Measurements from ENCODE around the gene ENOX1. TPM values are rescaled to one million over a fixed set of nuclear protein-coding genes. Genes with fewer than 3 reads are reported as not detected.

ENOX1 gene
- total and polyA plus RNA-seq, 4 experiments from 2014 or later = not detected

GRCh38 chr13:43614063-43614462 is 172.7 kb downstream of the ENOX1 start:
- no peak overlapping the region for H3K4me3 Mint-ChIP-seq
- H3K9me3 Mint-ChIP-seq = peaks cover 0 to 7% (median 0%) of the 10 kb centered on the region in 8 donors
- H3K36me3 Mint-ChIP-seq = no peaks in the 10 kb centered on the region
- H3K27me3 ChIP-seq (ENCODE audit: insufficient read depth, low read length) = no peaks in the 10 kb centered on the region
- H3K27ac ChIP-seq (ENCODE audit: low read depth, low read length) = no peak overlapping the region
- H3K27me3 Mint-ChIP-seq = no peaks in the 10 kb centered on the region
- CTCF ChIA-PET (ENCODE audit: partially characterized antibody) = no interaction called here
- H3K4me3 ChIP-seq (ENCODE audit: low read length in 2 of 2) = no peak overlapping the region
- no peaks in the 10 kb centered on the region for H3K4me1 Mint-ChIP-seq
- no peak overlapping the region for H3K27ac Mint-ChIP-seq
- no peaks in the 10 kb centered on the region for H3K36me3 ChIP-seq (ENCODE audit: insufficient read depth, low read length)
- no peaks in the 10 kb centered on the region for H3K9me3 ChIP-seq (ENCODE audit: control insufficient read depth in 1 of 2, low read length in 2 of 2)
- no peaks in the 10 kb centered on the region for H3K4me1 ChIP-seq (ENCODE audit: insufficient read depth, low read length)
- no peak for DNase-seq
- POLR2A ChIA-PET (ENCODE audit: partially characterized antibody) = no interaction called here
- intact Hi-C loops (cut with micrococcal nuclease) = no loop called here

GRCh38 chr13:43611281-43612273 is 175.2 kb downstream of the ENOX1 start:
- POLR2A ChIA-PET (ENCODE audit: partially characterized antibody) = no interaction called here
- Histone ChIP-seq H3K27me3 (ENCODE audit: insufficient read depth, low read length) (no peaks in the 10 kb centered on the region), H3K4me1 (ENCODE audit: insufficient read depth, low read length) (no peaks in the 10 kb centered on the region), H3K4me3 (ENCODE audit: low read length in 2 of 2) (no peak overlapping the region), H3K9me3 (ENCODE audit: control insufficient read depth in 1 of 2, low read length in 2 of 2) (no peaks in the 10 kb centered on the region), H3K27ac (ENCODE audit: low read depth, low read length) (no peak overlapping the region), H3K36me3 (ENCODE audit: insufficient read depth, low read length) (no peaks in the 10 kb centered on the region)
- CTCF ChIA-PET (ENCODE audit: partially characterized antibody) = no interaction called here
- Mint-ChIP-seq H3K36me3 (no peaks in the 10 kb centered on the region), H3K27me3 (no peaks in the 10 kb centered on the region), H3K4me1 (no peaks in the 10 kb centered on the region), H3K27ac (peak overlapping the region in 1 of 7 donors; percentile 76), H3K4me3 (no peak overlapping the region), H3K9me3 (peaks cover 0 to 5% (median 0%) of the 10 kb centered on the region in 8 donors)
- intact Hi-C loops (cut with micrococcal nuclease) = no loop called here
- no peak for DNase-seq

- Histone ChIP-seq H3K4me3 (ENCODE audit: low read length in 2 of 2) (no peak overlapping the region), H3K27ac (ENCODE audit: low read depth, low read length) (no peak overlapping the region), H3K36me3 (ENCODE audit: insufficient read depth, low read length) (no peaks in the 10 kb centered on the region), H3K27me3 (ENCODE audit: insufficient read depth, low read length) (no peaks in the 10 kb centered on the region), H3K9me3 (ENCODE audit: control insufficient read depth in 1 of 2, low read length in 2 of 2) (no peaks in the 10 kb centered on the region), H3K4me1 (ENCODE audit: insufficient read depth, low read length) (no peaks in the 10 kb centered on the region)
- DNase-seq = no peak
- intact Hi-C loops (cut with micrococcal nuclease) = no loop called here
- ChIA-PET POLR2A (ENCODE audit: partially characterized antibody) (no interaction called here), CTCF (ENCODE audit: partially characterized antibody) (no interaction called here)
- H3K4me1 Mint-ChIP-seq = no peaks in the 10 kb centered on the region
- no peak overlapping the region for H3K4me3 Mint-ChIP-seq
- peaks cover 0 to 2% of the 10 kb centered on the region in 2 donors for H3K27me3 Mint-ChIP-seq
- no peak overlapping the region for H3K27ac Mint-ChIP-seq
- no peaks in the 10 kb centered on the region for H3K36me3 Mint-ChIP-seq
- peaks cover 0 to 13% (median 10%) of the 10 kb centered on the region in 8 donors for H3K9me3 Mint-ChIP-seq
Measured at GRCh38 chr13:43608400-43609137, 178.2 kb downstream of the ENOX1 start.

- intact Hi-C loops (cut with micrococcal nuclease) = no loop called here
- no peaks in the 10 kb centered on the region for H3K9me3 ChIP-seq (ENCODE audit: control insufficient read depth in 1 of 2, low read length in 2 of 2)
- Mint-ChIP-seq H3K36me3 (no peaks in the 10 kb centered on the region), H3K27me3 (no peaks in the 10 kb centered on the region), H3K4me1 (peaks cover 0 to 5% (median 0%) of the 10 kb centered on the region in 4 donors), H3K9me3 (peaks cover 0 to 2% (median 0%) of the 10 kb centered on the region in 8 donors), H3K27ac (no peak overlapping the region), H3K4me3 (no peak overlapping the region)
- ChIA-PET CTCF (ENCODE audit: partially characterized antibody) (no interaction called here), POLR2A (ENCODE audit: partially characterized antibody) (no interaction called here)
- H3K27ac ChIP-seq (ENCODE audit: low read depth, low read length) = no peak overlapping the region
- H3K4me1 ChIP-seq (ENCODE audit: insufficient read depth, low read length) = no peaks in the 10 kb centered on the region
- DNase-seq = no peak
- no peaks in the 10 kb centered on the region for H3K27me3 ChIP-seq (ENCODE audit: insufficient read depth, low read length)
- no peak overlapping the region for H3K4me3 ChIP-seq (ENCODE audit: low read length in 2 of 2)
- no peaks in the 10 kb centered on the region for H3K36me3 ChIP-seq (ENCODE audit: insufficient read depth, low read length)
Measured at GRCh38 chr13:43597599-43597945, 189.2 kb downstream of the ENOX1 start.

- H3K4me3 Mint-ChIP-seq = peak overlapping the region in 1 of 8 donors; percentile 9
- peaks cover 0 to 5% (median 0%) of the 10 kb centered on the region in 4 donors for H3K4me1 Mint-ChIP-seq
- no peak overlapping the region for H3K27ac Mint-ChIP-seq
- H3K36me3 ChIP-seq (ENCODE audit: insufficient read depth, low read length) = no peaks in the 10 kb centered on the region
- ChIA-PET CTCF (ENCODE audit: partially characterized antibody) (no interaction called here), POLR2A (ENCODE audit: partially characterized antibody) (no interaction called here)
- intact Hi-C loops (cut with micrococcal nuclease) = no loop called here
- H3K27me3 ChIP-seq (ENCODE audit: insufficient read depth, low read length) = no peaks in the 10 kb centered on the region
- H3K36me3 Mint-ChIP-seq = no peaks in the 10 kb centered on the region
- H3K9me3 Mint-ChIP-seq = peaks cover 0 to 2% (median 0%) of the 10 kb centered on the region in 8 donors
- no peaks in the 10 kb centered on the region for H3K27me3 Mint-ChIP-seq
- no peak overlapping the region for H3K27ac ChIP-seq (ENCODE audit: low read depth, low read length)
- no peaks in the 10 kb centered on the region for H3K9me3 ChIP-seq (ENCODE audit: control insufficient read depth in 1 of 2, low read length in 2 of 2)
- DNase-seq = no peak
- H3K4me3 ChIP-seq (ENCODE audit: low read length in 2 of 2) = no peak overlapping the region
- no peaks in the 10 kb centered on the region for H3K4me1 ChIP-seq (ENCODE audit: insufficient read depth, low read length)
Measured at GRCh38 chr13:43596924-43597598, 189.7 kb downstream of the ENOX1 start.

- H3K4me1 ChIP-seq (ENCODE audit: insufficient read depth, low read length) = no peaks in the 10 kb centered on the region
- peaks cover 0 to 2% (median 0%) of the 10 kb centered on the region in 8 donors for H3K9me3 Mint-ChIP-seq
- H3K4me3 Mint-ChIP-seq = no peak overlapping the region
- no peaks in the 10 kb centered on the region for H3K27me3 Mint-ChIP-seq
- H3K27ac ChIP-seq (ENCODE audit: low read depth, low read length) = no peak overlapping the region
- H3K27ac Mint-ChIP-seq = no peak overlapping the region
- POLR2A ChIA-PET (ENCODE audit: partially characterized antibody) = no interaction called here
- peaks cover 0 to 5% (median 0%) of the 10 kb centered on the region in 4 donors for H3K4me1 Mint-ChIP-seq
- H3K9me3 ChIP-seq (ENCODE audit: control insufficient read depth in 1 of 2, low read length in 2 of 2) = no peaks in the 10 kb centered on the region
- no peaks in the 10 kb centered on the region for H3K27me3 ChIP-seq (ENCODE audit: insufficient read depth, low read length)
- CTCF ChIA-PET (ENCODE audit: partially characterized antibody) = no interaction called here
- H3K4me3 ChIP-seq (ENCODE audit: low read length in 2 of 2) = no peak overlapping the region
- DNase-seq = no peak
- intact Hi-C loops (cut with micrococcal nuclease) = no loop called here
- H3K36me3 Mint-ChIP-seq = no peaks in the 10 kb centered on the region
- no peaks in the 10 kb centered on the region for H3K36me3 ChIP-seq (ENCODE audit: insufficient read depth, low read length)
Measured at GRCh38 chr13:43596006-43596405, 190.8 kb downstream of the ENOX1 start.

- Histone ChIP-seq H3K4me1 (ENCODE audit: insufficient read depth, low read length) (no peaks in the 10 kb centered on the region), H3K27ac (ENCODE audit: low read depth, low read length) (no peak overlapping the region), H3K9me3 (ENCODE audit: control insufficient read depth in 1 of 2, low read length in 2 of 2) (no peaks in the 10 kb centered on the region), H3K27me3 (ENCODE audit: insufficient read depth, low read length) (no peaks in the 10 kb centered on the region), H3K36me3 (ENCODE audit: insufficient read depth, low read length) (no peaks in the 10 kb centered on the region), H3K4me3 (ENCODE audit: low read length in 2 of 2) (no peak overlapping the region)
- intact Hi-C loops (cut with micrococcal nuclease) = no loop called here
- Mint-ChIP-seq H3K4me3 (no peak overlapping the region), H3K27ac (no peak overlapping the region), H3K36me3 (no peaks in the 10 kb centered on the region), H3K27me3 (peaks cover 0 to 1% of the 10 kb centered on the region in 2 donors), H3K4me1 (no peaks in the 10 kb centered on the region), H3K9me3 (no peaks in the 10 kb centered on the region)
- ChIA-PET CTCF (ENCODE audit: partially characterized antibody) (no interaction called here), POLR2A (ENCODE audit: partially characterized antibody) (no interaction called here)
- DNase-seq = no peak
Measured at GRCh38 chr13:43587376-43587775, 199.4 kb downstream of the ENOX1 start.

Measured in CD4-positive, alpha-beta memory T cell (primary cell).